ENCODE data around the gene ZNF80.
A peak's percentile ranks its signal among the peaks of the same experiment; 100 is the strongest.

ZNF80 gene

GRCh38 chr3:114218578-114219185 lies 18.7 kb downstream of the ZNF80 start:
- peak; percentile 68 for DNase-seq

- no peak for DNase-seq
Measured at GRCh38 chr3:114218006-114218405, 19.4 kb downstream of the ZNF80 start.

GRCh38 chr3:114217266-114217665 lies 20.1 kb downstream of the ZNF80 start:
- no peak for DNase-seq

- DNase-seq, result no peak
Measured at GRCh38 chr3:114216186-114216970, 21.0 kb downstream of the ZNF80 start.

GRCh38 chr3:114214542-114215341 lies 22.6 kb downstream of the ZNF80 start:
- DNase-seq, result peak; percentile 85

GRCh38 chr3:114213627-114214541 lies 23.5 kb downstream of the ZNF80 start:
- DNase-seq, result peak; percentile 89

- DNase-seq, result no peak
Measured at GRCh38 chr3:114213292-114213626, 24.1 kb downstream of the ZNF80 start.

GRCh38 chr3:114212646-114213045 lies 24.7 kb downstream of the ZNF80 start:
- no peak for DNase-seq

GRCh38 chr3:114207768-114208167 lies 29.6 kb downstream of the ZNF80 start:
- DNase-seq, result no peak

- DNase-seq, result no peak
Measured at GRCh38 chr3:114206342-114206741, 31.0 kb downstream of the ZNF80 start.

GRCh38 chr3:114205541-114205940 lies 31.8 kb downstream of the ZNF80 start:
- DNase-seq, result no peak

GRCh38 chr3:114194750-114195149 lies 42.6 kb downstream of the ZNF80 start:
- peak; percentile 18 for DNase-seq

- DNase-seq, result no peak
Measured at GRCh38 chr3:114192136-114192535, 45.2 kb downstream of the ZNF80 start.

GRCh38 chr3:114186501-114186900 lies 50.9 kb downstream of the ZNF80 start:
- no peak for DNase-seq

Data from activated CD4-positive, alpha-beta T cell treated with anti-CD3 and anti-CD28 coated beads, Interleukin-2, Interleukin-6, amounts not matched to agents 100 ng/mL and 50 ng/mL, durations not matched to agents 16 hours and 8 hours (primary cell).